Fibroblast of villous mesenchyme (primary cell): Measurements from ENCODE around the gene CLECL1. TPM values are rescaled to one million over a fixed set of nuclear protein-coding genes. Genes with fewer than 3 reads are reported as not detected.

Experiments
- DNase-seq: peaks from one replicate; pipeline ENCODE4 v3.0.0-alpha.2; 2010; ENCODE audit warnings: low read depth
- H3K4me3 ChIP-seq: 2 replicates; pipeline ENCODE4 v1.5.1; 2011; ENCODE audit warnings: low read depth, mild to moderate bottlenecking, low read length
- total RNA-seq: library from RNA; depleted of rRNA; stranded (reverse); fragments of >200 nt; gene quantifications from 2 replicates; pipeline ENCODE4 v1.2.3, GENCODE V29; 2012
- TF ChIP-seq, protein P1 (sequence below): IDR thresholded peaks from 2 replicates; pipeline ENCODE4 v1.5.1; 2012; ENCODE audit warnings: low read depth, mild to moderate bottlenecking, low read length; ENCODE audit not compliant: insufficient read depth

The CLECL1 gene
- total RNA-seq, 1 donor, result not detected

DNA sequence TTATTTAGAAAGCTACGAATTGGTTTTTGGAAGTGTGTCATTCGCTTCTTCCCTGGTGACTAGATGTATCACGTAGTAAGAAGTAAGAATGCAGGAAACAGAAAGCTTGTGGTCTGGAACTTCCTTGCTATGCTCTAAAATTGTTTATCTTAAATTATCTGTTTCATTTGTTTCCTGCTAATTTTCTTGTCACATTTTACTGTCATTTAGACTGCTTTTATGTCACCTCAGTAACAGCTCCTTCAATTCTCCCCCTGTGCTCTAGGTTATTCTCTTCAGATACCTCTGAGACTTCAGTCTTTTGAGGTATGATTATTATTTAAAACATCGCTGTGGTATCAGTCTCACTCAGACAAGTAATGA lies 28.5 kb upstream of the CLECL1 start:
- TF ChIP-seq, protein P1, sequence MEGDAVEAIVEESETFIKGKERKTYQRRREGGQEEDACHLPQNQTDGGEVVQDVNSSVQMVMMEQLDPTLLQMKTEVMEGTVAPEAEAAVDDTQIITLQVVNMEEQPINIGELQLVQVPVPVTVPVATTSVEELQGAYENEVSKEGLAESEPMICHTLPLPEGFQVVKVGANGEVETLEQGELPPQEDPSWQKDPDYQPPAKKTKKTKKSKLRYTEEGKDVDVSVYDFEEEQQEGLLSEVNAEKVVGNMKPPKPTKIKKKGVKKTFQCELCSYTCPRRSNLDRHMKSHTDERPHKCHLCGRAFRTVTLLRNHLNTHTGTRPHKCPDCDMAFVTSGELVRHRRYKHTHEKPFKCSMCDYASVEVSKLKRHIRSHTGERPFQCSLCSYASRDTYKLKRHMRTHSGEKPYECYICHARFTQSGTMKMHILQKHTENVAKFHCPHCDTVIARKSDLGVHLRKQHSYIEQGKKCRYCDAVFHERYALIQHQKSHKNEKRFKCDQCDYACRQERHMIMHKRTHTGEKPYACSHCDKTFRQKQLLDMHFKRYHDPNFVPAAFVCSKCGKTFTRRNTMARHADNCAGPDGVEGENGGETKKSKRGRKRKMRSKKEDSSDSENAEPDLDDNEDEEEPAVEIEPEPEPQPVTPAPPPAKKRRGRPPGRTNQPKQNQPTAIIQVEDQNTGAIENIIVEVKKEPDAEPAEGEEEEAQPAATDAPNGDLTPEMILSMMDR, result no peak
- H3K4me3 ChIP-seq, result no peak overlapping the region

GRCh38 chr12:9760699-9761418 lies 28.0 kb upstream of the CLECL1 start, which contains the start of gene CD69:
Gene CD69, minus strand, starts transcription at chr12:9760901. Its CDS starts 81 bp downstream, at chr12:9760820.
- TF ChIP-seq, protein P1, result no peak
- no peak for DNase-seq

More for the DNA sequence above, 28.5 kb upstream of the CLECL1 start:
- peak; percentile 36 for DNase-seq

DNA sequence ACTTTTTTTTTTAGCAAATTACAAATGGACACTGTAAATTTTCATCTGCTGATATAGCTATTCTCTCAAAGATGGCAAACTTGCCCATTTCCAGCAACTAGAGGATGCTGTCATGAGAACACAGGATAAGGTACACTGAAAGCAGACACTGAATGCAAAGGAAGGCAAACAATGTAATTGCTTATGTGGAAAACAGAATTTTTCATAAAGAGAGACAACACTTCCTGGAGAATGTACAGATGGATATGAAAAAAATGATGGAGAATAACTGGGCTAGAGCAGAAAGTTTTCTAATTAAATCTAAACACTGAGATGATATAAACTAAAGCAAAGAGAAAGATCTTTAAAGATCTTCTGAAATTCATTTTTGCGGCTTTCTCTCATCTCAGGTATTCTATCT lies 27.2 kb upstream of the CLECL1 start:
- no peak overlapping the region for H3K4me3 ChIP-seq
- TF ChIP-seq, protein P1, result no peak
- no peak for DNase-seq

More at GRCh38 chr12:9760699-9761418, 28.0 kb upstream of the CLECL1 start, which contains the start of gene CD69:
- no peak within 1 kb of the TSS for H3K4me3 ChIP-seq

GRCh38 chr12:9759694-9760093 lies 26.8 kb upstream of the CLECL1 start:
- TF ChIP-seq, protein P1, result no peak
- no peak overlapping the region for H3K4me3 ChIP-seq
- DNase-seq, result no peak

GRCh38 chr12:9758119-9758518 lies 25.2 kb upstream of the CLECL1 start:
- H3K4me3 ChIP-seq, result no peak overlapping the region
- TF ChIP-seq, protein P1, result no peak
- DNase-seq, result no peak

GRCh38 chr12:9757433-9758025 lies 24.6 kb upstream of the CLECL1 start:
- H3K4me3 ChIP-seq, result no peak overlapping the region
- TF ChIP-seq, protein P1, result no peak
- no peak for DNase-seq
